Fibroblast of lung (primary cell): ENCODE data around the gene RASL11A.

Source experiments
- EZH2 ChIP-seq: IDR thresholded peaks from 2 replicates; pipeline ENCODE4 v1.5.1; 2012; ENCODE audit warnings: low read length, control low read depth, mild to moderate bottlenecking; ENCODE audit errors: missing control alignments
- TF ChIP-seq, protein P1 (sequence below), 2 donors: IDR thresholded peaks in 1 of 2; conservative IDR thresholded peaks in 1 of 2; 1 replicate in 1 of 2; 2 replicates in 1 of 2; pipeline ENCODE4 v1.5.1; 2011 to 2012; ENCODE audit warnings: low read length in 2 of 2, control low read depth in 1 of 2, inconsistent platforms in 1 of 2, low read depth in 1 of 2, mild to moderate bottlenecking in 1 of 2

GRCh38 chr13:27252467-27252866 lies 18.2 kb upstream of the RASL11A start:
- TF ChIP-seq, protein P1, sequence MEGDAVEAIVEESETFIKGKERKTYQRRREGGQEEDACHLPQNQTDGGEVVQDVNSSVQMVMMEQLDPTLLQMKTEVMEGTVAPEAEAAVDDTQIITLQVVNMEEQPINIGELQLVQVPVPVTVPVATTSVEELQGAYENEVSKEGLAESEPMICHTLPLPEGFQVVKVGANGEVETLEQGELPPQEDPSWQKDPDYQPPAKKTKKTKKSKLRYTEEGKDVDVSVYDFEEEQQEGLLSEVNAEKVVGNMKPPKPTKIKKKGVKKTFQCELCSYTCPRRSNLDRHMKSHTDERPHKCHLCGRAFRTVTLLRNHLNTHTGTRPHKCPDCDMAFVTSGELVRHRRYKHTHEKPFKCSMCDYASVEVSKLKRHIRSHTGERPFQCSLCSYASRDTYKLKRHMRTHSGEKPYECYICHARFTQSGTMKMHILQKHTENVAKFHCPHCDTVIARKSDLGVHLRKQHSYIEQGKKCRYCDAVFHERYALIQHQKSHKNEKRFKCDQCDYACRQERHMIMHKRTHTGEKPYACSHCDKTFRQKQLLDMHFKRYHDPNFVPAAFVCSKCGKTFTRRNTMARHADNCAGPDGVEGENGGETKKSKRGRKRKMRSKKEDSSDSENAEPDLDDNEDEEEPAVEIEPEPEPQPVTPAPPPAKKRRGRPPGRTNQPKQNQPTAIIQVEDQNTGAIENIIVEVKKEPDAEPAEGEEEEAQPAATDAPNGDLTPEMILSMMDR (conservative IDR thresholded peaks at IDR 0.05 in 1 of 2, IDR thresholded peaks at IDR 0.05 in 1 of 2; ENCODE audit: low read depth in 1 of 2, low read length in 2 of 2) = no peak
- no peak for TF ChIP-seq EZH2
